Endothelial cell (in vitro differentiated cells): ENCODE results near the gene TSPAN19. TPM values are rescaled to one million over a fixed set of nuclear protein-coding genes. Genes with fewer than 3 reads are reported as not detected.

Experiments
- DNase-seq: peaks from one replicate; pipeline ENCODE4 v3.0.0; 2021; ENCODE audit warnings: low spot score
- H3K27ac Mint-ChIP-seq: one replicate; pipeline ENCODE4 v1.8.0; 2021; ENCODE audit warnings: mixed read lengths, inconsistent platforms; ENCODE audit not compliant: unreplicated experiment
- H3K27me3 Mint-ChIP-seq: one replicate; pipeline ENCODE4 v1.8.0; 2021; ENCODE audit warnings: mild to moderate bottlenecking, moderate library complexity, mixed read lengths, inconsistent platforms; ENCODE audit not compliant: unreplicated experiment
- H3K36me3 Mint-ChIP-seq: one replicate; pipeline ENCODE4 v1.8.0; 2021; ENCODE audit warnings: mild to moderate bottlenecking, low read depth, mixed read lengths, inconsistent platforms; ENCODE audit not compliant: unreplicated experiment
- H3K4me1 Mint-ChIP-seq: one replicate; pipeline ENCODE4 v1.8.0; 2021; ENCODE audit warnings: mild to moderate bottlenecking, mixed read lengths, inconsistent platforms; ENCODE audit not compliant: unreplicated experiment
- H3K4me3 Mint-ChIP-seq: one replicate; pipeline ENCODE4 v1.8.0; 2021; ENCODE audit warnings: mild to moderate bottlenecking, mixed read lengths, inconsistent platforms; ENCODE audit not compliant: unreplicated experiment
- H3K9me3 Mint-ChIP-seq: one replicate; pipeline ENCODE4 v1.8.0; 2021; ENCODE audit warnings: mixed read lengths, inconsistent platforms; ENCODE audit not compliant: unreplicated experiment
- CTCF ChIP-seq: fragments of 200-600 bp; sonication (generic); IDR thresholded peaks from one replicate; pipeline ENCODE4 v1.5.0; 2021; ENCODE audit warnings: antibody characterized with exemption; ENCODE audit not compliant: unreplicated experiment
- total RNA-seq: library from RNA; stranded (reverse); fragmentation: NEBNext Ultra II Directional; extraction: Animal tissue kit (Norgen Biotek cat#: 25700); gene quantifications from one replicate; pipeline ENCODE4 v1.2.1, GENCODE V29; 2021; ENCODE audit not compliant: unreplicated experiment

The TSPAN19 gene
- total RNA-seq, 1 donor from 2014 or later, result 0.59 TPM

GRCh38 chr12:84973026-84973425, 63.1 kb downstream of the TSPAN19 start:
- Mint-ChIP-seq H3K36me3 (no peaks in the 10 kb centered on the region), H3K27me3 (no peaks in the 10 kb centered on the region), H3K4me3 (no peak overlapping the region), H3K9me3 (no peaks in the 10 kb centered on the region), H3K27ac (no peak overlapping the region), H3K4me1 (peaks cover 5% of the 10 kb centered on the region)
- DNase-seq, result no peak
- no peak for TF ChIP-seq CTCF

GRCh38 chr12:84969226-84969625, 66.9 kb downstream of the TSPAN19 start:
- no peaks in the 10 kb centered on the region for H3K4me1 Mint-ChIP-seq
- no peak for TF ChIP-seq CTCF

More at GRCh38 chr12:84969226-84969625, 66.9 kb downstream of the TSPAN19 start:
- Mint-ChIP-seq H3K27me3 (no peaks in the 10 kb centered on the region), H3K27ac (no peak overlapping the region), H3K36me3 (no peaks in the 10 kb centered on the region), H3K4me3 (no peak overlapping the region), H3K9me3 (no peaks in the 10 kb centered on the region)
- DNase-seq, result no peak

Other genes starting within 250 kb of the TSPAN19 start
- gene SLC6A15, start 123.5 kb downstream of the TSPAN19 start, total RNA-seq, result 5.3 TPM
- gene LRRIQ1, start 74 bp upstream of the TSPAN19 start, total RNA-seq, result 1.1 TPM
- 3.1 TPM for gene ALX1, start 243.9 kb upstream of the TSPAN19 start, total RNA-seq